ENCODE measurements around the gene TSSK6. TPM values are rescaled to one million over a fixed set of nuclear protein-coding genes. Genes with fewer than 3 reads are reported as not detected.

The TSSK6 gene
- total RNA-seq, 1 donor from 2014 or later = 4.6 TPM

GRCh38 chr19:19499272-19499995 is 15.9 kb downstream of the TSSK6 start:
- Histone ChIP-seq H3K4me2 (no peak overlapping the region), H3K27ac (no peak overlapping the region), H2AFZ (replicated peaks) (no peak overlapping the region), H3F3A (ENCODE audit: low read depth) (no peaks in the 10 kb centered on the region), H3K9ac (no peak overlapping the region), H3K4me1 (no peaks in the 10 kb centered on the region), H3K4me3 (no peak overlapping the region), H4K20me1 (ENCODE audit: low read depth) (peaks cover 2% of the 10 kb centered on the region), H3K27me3 (no peaks in the 10 kb centered on the region), H3K9me3 (ENCODE audit: low read depth) (no peaks in the 10 kb centered on the region), H3K36me3 (no peaks in the 10 kb centered on the region), H3K79me2 (ENCODE audit: low read depth) (peaks cover 4% of the 10 kb centered on the region)
- H3K27me3 Mint-ChIP-seq (ENCODE audit: insufficient read depth, low read depth) = peaks cover 2% of the 10 kb centered on the region
- H3K9me3 Mint-ChIP-seq = no peaks in the 10 kb centered on the region
- H3K27ac Mint-ChIP-seq = no peak overlapping the region
- peaks cover 30% of the 10 kb centered on the region for H3K36me3 Mint-ChIP-seq
- H3K4me3 Mint-ChIP-seq = no peak overlapping the region
- no peak for DNase-seq (ENCODE audit: low spot score)
- no peak for TF ChIP-seq EZH2phosphoT487 (IDR thresholded peaks at IDR 0.05)
- TF ChIP-seq CTCF (IDR thresholded peaks at IDR 0.05) = no peak
- TF ChIP-seq EZH2 (IDR thresholded peaks at IDR 0.05) = no peak
- H3K4me1 Mint-ChIP-seq = no peaks in the 10 kb centered on the region

GRCh38 chr19:19498255-19498991 is 16.9 kb downstream of the TSSK6 start:
- Mint-ChIP-seq H3K4me3 (no peak overlapping the region), H3K36me3 (peaks cover 25% of the 10 kb centered on the region), H3K27me3 (ENCODE audit: insufficient read depth, low read depth) (peaks cover 2% of the 10 kb centered on the region), H3K4me1 (peaks cover 2% of the 10 kb centered on the region), H3K27ac (no peak overlapping the region), H3K9me3 (no peaks in the 10 kb centered on the region)
- Histone ChIP-seq H2AFZ (replicated peaks) (no peak overlapping the region), H3K79me2 (ENCODE audit: low read depth) (peaks cover 12% of the 10 kb centered on the region), H3K4me3 (no peak overlapping the region), H3K9ac (no peak overlapping the region), H3K9me3 (ENCODE audit: low read depth) (no peaks in the 10 kb centered on the region), H3K36me3 (no peaks in the 10 kb centered on the region), H3K4me2 (no peak overlapping the region), H4K20me1 (ENCODE audit: low read depth) (peaks cover 2% of the 10 kb centered on the region), H3K27me3 (no peaks in the 10 kb centered on the region), H3K27ac (no peak overlapping the region), H3F3A (ENCODE audit: low read depth) (no peaks in the 10 kb centered on the region), H3K4me1 (no peaks in the 10 kb centered on the region)
- no peak for DNase-seq (ENCODE audit: low spot score)
- TF ChIP-seq CTCF (IDR thresholded peaks at IDR 0.05) (no peak), EZH2phosphoT487 (IDR thresholded peaks at IDR 0.05) (no peak), EZH2 (IDR thresholded peaks at IDR 0.05) (no peak)

GRCh38 chr19:19495614-19496603 is 19.4 kb downstream of the TSSK6 start:
- H3K27ac Mint-ChIP-seq = no peak overlapping the region

More at GRCh38 chr19:19495614-19496603, 19.4 kb downstream of the TSSK6 start:
- Mint-ChIP-seq H3K4me1 (peaks cover 2% of the 10 kb centered on the region), H3K27me3 (ENCODE audit: insufficient read depth, low read depth) (no peaks in the 10 kb centered on the region), H3K4me3 (no peak overlapping the region), H3K36me3 (peaks cover 14% of the 10 kb centered on the region), H3K9me3 (no peaks in the 10 kb centered on the region)
- H3K9ac ChIP-seq = no peak overlapping the region
- H3K4me3 ChIP-seq = no peak overlapping the region
- no peak overlapping the region for H3K4me2 ChIP-seq
- no peak overlapping the region for H3K27ac ChIP-seq
- no peak for DNase-seq (ENCODE audit: low spot score)
- no peak overlapping the region for H2AFZ ChIP-seq (replicated peaks)
- no peaks in the 10 kb centered on the region for H3F3A ChIP-seq (ENCODE audit: low read depth)
- H3K27me3 ChIP-seq = no peaks in the 10 kb centered on the region
- peaks cover 8% of the 10 kb centered on the region for H4K20me1 ChIP-seq (ENCODE audit: low read depth)
- no peaks in the 10 kb centered on the region for H3K36me3 ChIP-seq
- H3K4me1 ChIP-seq = no peaks in the 10 kb centered on the region
- peaks cover 29% of the 10 kb centered on the region for H3K79me2 ChIP-seq (ENCODE audit: low read depth)
- TF ChIP-seq CTCF (IDR thresholded peaks at IDR 0.05) = no peak
- no peak for TF ChIP-seq EZH2phosphoT487 (IDR thresholded peaks at IDR 0.05)
- no peak for TF ChIP-seq EZH2 (IDR thresholded peaks at IDR 0.05)
- H3K9me3 ChIP-seq (ENCODE audit: low read depth) = no peaks in the 10 kb centered on the region
